HepG2 (cell line): ENCODE data around the gene RAB5B. TPM values are rescaled to one million over a fixed set of nuclear protein-coding genes. Genes with fewer than 3 reads are reported as not detected.
A peak's percentile ranks its signal among the peaks of the same experiment; 100 is the strongest.

ENCODE experiments used
- AKAP8 ChIP-seq: sonication (generic); formaldehyde crosslinking; IDR thresholded peaks from 2 replicates; pipeline ENCODE4 v1.5.1; 2020; ENCODE audit warnings: mild to moderate bottlenecking, missing genetic modification reagents
- BORCS8-MEF2B ChIP-seq: sonication (generic); formaldehyde crosslinking; IDR thresholded peaks from 2 replicates; pipeline ENCODE4 v1.8.0; 2022; ENCODE audit warnings: mild to moderate bottlenecking, missing genetic modification reagents
- ELF3 ChIP-seq: IDR thresholded peaks from 2 replicates; pipeline ENCODE4 v1.6.1; 2016; ENCODE audit warnings: missing genetic modification reagents, missing compliant biosample characterization
- EZH2 ChIP-seq: conservative IDR thresholded peaks from 2 replicates; pipeline ENCODE4 v1.6.1; 2012; ENCODE audit warnings: mild to moderate bottlenecking, low read depth, low read length, moderate library complexity
- FOXA3 ChIP-seq: IDR thresholded peaks from 2 replicates; pipeline ENCODE4 v1.6.1; 2016; ENCODE audit warnings: missing genetic modification reagents, missing compliant biosample characterization
- HNRNPK ChIP-seq: fragments of 200-400 bp; formaldehyde crosslinking; IDR thresholded peaks from 2 replicates; pipeline ENCODE4 v1.6.1; 2018; ENCODE audit warnings: low read length, low read depth, moderate library complexity, mild to moderate bottlenecking; ENCODE audit not compliant: poor library complexity, severe bottlenecking
- JUND ChIP-seq: sonication (generic); formaldehyde crosslinking; IDR thresholded peaks from 2 replicates; pipeline ENCODE4 v1.8.0; 2022; ENCODE audit warnings: mild to moderate bottlenecking, missing genetic modification reagents
- NFYC ChIP-seq: IDR thresholded peaks from 2 replicates; pipeline ENCODE4 v1.6.1; 2016; ENCODE audit warnings: missing genetic modification reagents, missing compliant biosample characterization
- PPARG ChIP-seq: conservative IDR thresholded peaks from 2 replicates; pipeline ENCODE4 v1.6.1; 2016; ENCODE audit warnings: missing biosample characterization, missing genetic modification reagents
- RARG ChIP-seq: sonication (generic); formaldehyde crosslinking; IDR thresholded peaks from 2 replicates; pipeline ENCODE4 v1.4.0; 2020; ENCODE audit warnings: low read depth, mild to moderate bottlenecking, missing genetic modification reagents
- SALL1 ChIP-seq: sonication (generic); formaldehyde crosslinking; IDR thresholded peaks from 2 replicates; pipeline ENCODE4 v1.8.0; 2022; ENCODE audit warnings: mild to moderate bottlenecking, missing genetic modification reagents
- TCF12 ChIP-seq, 2 experiments: fragments of 450-650 bp in 1 of 2; sonication (generic) in 1 of 2; formaldehyde crosslinking in 1 of 2; IDR thresholded peaks; 2 replicates each; pipeline versions ENCODE4 v1.6.1 to v1.8.0; 2017 to 2022; ENCODE audit warnings: antibody characterized with exemption in 1 of 2, mild to moderate bottlenecking in 1 of 2, missing genetic modification reagents in 1 of 2, moderate library complexity in 1 of 2
- ZNF292 ChIP-seq: sonication (generic); formaldehyde crosslinking; IDR thresholded peaks from 2 replicates; pipeline ENCODE4 v1.8.1; 2022; ENCODE audit warnings: mild to moderate bottlenecking, low read depth, missing genetic modification reagents, borderline replicate concordance
- ZNF382 ChIP-seq: sonication (generic); formaldehyde crosslinking; IDR thresholded peaks from 2 replicates; pipeline ENCODE4 v1.5.0; 2020; ENCODE audit warnings: missing genetic modification reagents, mild to moderate bottlenecking, borderline replicate concordance
- ZNF431 ChIP-seq: sonication (generic); formaldehyde crosslinking; IDR thresholded peaks from 2 replicates; pipeline ENCODE4 v1.9.0; 2022; ENCODE audit warnings: missing genetic modification reagents, low read depth, mild to moderate bottlenecking, borderline replicate concordance
- ZNF468 ChIP-seq: sonication (generic); formaldehyde crosslinking; IDR thresholded peaks from 2 replicates; pipeline ENCODE4 v1.8.0; 2022; ENCODE audit warnings: mild to moderate bottlenecking, moderate library complexity, missing genetic modification reagents
- ZNF672 ChIP-seq: sonication (generic); formaldehyde crosslinking; IDR thresholded peaks from 2 replicates; pipeline ENCODE4 v1.8.1; 2022; ENCODE audit warnings: missing genetic modification reagents
- ZNF720 ChIP-seq: sonication (generic); formaldehyde crosslinking; IDR thresholded peaks from 2 replicates; pipeline ENCODE4 v1.4.0; 2020; ENCODE audit warnings: missing genetic modification reagents
- ZNF788 ChIP-seq: sonication (generic); formaldehyde crosslinking; IDR thresholded peaks from 2 replicates; pipeline ENCODE4 v1.5.0; 2020; ENCODE audit warnings: mild to moderate bottlenecking, missing genetic modification reagents, borderline replicate concordance
- ZSCAN31 ChIP-seq: sonication (generic); formaldehyde crosslinking; IDR thresholded peaks from 2 replicates; pipeline ENCODE4 v1.5.0; 2020; ENCODE audit warnings: low read depth, mild to moderate bottlenecking, missing genetic modification reagents
- polyA plus RNA-seq, 8 experiments: library from polyadenylated mRNA; depleted of rRNA in 3 of 8; stranded (reverse) in 7 of 8; unstranded in 1 of 8; fragments of >200 nt; fragmentation: Illumina TruSeq in 4 of 8; extraction: Trizol in 4 of 8; gene quantifications; 2 replicates each; pipeline versions ENCODE4 v1.2.1 to v1.2.3, GENCODE V29; 2011 to 2016; ENCODE audit warnings: low read depth in 4 of 8, missing spikeins in 1 of 8, mixed read lengths in 1 of 8; ENCODE audit not compliant: insufficient read depth in 1 of 8
- total RNA-seq, 5 experiments: library from RNA; depleted of rRNA; stranded (reverse); fragments of >200 nt; fragmentation: Illumina TruSeq; extraction: Trizol; gene quantifications; 2 replicates each; pipeline ENCODE4 v1.2.3, GENCODE V29; 2016; ENCODE audit warnings: low read depth in 1 of 5
- TF ChIP-seq, protein P1 (sequence below): IDR thresholded peaks from 2 replicates; pipeline ENCODE4 v1.6.1; 2016; ENCODE audit warnings: missing genetic modification reagents, missing compliant biosample characterization
- TF ChIP-seq, protein P2 (sequence below): IDR thresholded peaks from 2 replicates; pipeline ENCODE4 v1.4.0; 2020; ENCODE audit warnings: mild to moderate bottlenecking, missing genetic modification reagents
- TF ChIP-seq, protein P3 (sequence below): sonication (generic); IDR thresholded peaks from 2 replicates; pipeline ENCODE4 v1.6.1; 2016; ENCODE audit warnings: low read depth, borderline replicate concordance

RAB5B gene
- total and polyA plus RNA-seq, 2 of the 13 experiments (the other 11 are each of a cell fraction or from before 2014, with no cell fraction given) = 26.0 to 68.3 TPM

DNA sequence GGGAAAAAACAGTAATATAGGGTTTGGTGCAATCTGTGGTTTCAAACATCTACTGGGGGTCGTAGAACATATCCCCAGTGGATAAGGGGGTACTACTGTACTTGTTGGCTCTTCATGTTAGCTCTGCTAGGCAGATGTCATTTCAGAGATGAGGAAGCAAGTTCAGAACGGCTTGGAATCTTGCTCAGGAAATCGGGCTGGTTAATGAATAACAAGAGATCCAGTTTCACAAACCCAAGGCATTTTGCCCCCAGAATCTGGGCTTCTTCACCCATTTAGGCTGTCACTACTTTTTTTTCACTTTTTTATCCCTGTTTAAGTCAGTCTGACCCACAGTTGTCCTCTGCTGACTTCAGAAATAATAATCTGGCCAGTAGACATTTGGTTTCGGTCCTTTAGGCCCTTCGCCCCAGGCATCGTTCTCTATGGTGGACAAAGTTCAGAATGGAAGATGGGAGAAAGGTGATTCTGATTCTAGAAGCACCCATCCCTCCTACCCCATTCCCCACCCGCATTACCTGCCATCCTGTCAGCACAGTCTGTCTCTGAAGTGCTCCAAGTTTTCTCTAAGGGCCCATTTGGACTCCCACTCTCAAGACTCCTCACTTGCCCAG is 27.7 kb downstream of the RAB5B start (continued):
- TF ChIP-seq, protein P1, sequence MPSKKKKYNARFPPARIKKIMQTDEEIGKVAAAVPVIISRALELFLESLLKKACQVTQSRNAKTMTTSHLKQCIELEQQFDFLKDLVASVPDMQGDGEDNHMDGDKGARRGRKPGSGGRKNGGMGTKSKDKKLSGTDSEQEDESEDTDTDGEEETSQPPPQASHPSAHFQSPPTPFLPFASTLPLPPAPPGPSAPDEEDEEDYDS (CRISPR knock-in tag) = 0 out of 2 replicates have a peak, but pooled peaks have one; percentile 26
- TF ChIP-seq EZH2 = no peak
- TF ChIP-seq PPARG (CRISPR knock-in tag) = peak; percentile 40; the same call in 1 of the 2 replicates
- no peak for TF ChIP-seq ZNF382 (CRISPR knock-in tag)
- TF ChIP-seq JUND (CRISPR knock-in tag) = no peak
- TF ChIP-seq, protein P2, sequence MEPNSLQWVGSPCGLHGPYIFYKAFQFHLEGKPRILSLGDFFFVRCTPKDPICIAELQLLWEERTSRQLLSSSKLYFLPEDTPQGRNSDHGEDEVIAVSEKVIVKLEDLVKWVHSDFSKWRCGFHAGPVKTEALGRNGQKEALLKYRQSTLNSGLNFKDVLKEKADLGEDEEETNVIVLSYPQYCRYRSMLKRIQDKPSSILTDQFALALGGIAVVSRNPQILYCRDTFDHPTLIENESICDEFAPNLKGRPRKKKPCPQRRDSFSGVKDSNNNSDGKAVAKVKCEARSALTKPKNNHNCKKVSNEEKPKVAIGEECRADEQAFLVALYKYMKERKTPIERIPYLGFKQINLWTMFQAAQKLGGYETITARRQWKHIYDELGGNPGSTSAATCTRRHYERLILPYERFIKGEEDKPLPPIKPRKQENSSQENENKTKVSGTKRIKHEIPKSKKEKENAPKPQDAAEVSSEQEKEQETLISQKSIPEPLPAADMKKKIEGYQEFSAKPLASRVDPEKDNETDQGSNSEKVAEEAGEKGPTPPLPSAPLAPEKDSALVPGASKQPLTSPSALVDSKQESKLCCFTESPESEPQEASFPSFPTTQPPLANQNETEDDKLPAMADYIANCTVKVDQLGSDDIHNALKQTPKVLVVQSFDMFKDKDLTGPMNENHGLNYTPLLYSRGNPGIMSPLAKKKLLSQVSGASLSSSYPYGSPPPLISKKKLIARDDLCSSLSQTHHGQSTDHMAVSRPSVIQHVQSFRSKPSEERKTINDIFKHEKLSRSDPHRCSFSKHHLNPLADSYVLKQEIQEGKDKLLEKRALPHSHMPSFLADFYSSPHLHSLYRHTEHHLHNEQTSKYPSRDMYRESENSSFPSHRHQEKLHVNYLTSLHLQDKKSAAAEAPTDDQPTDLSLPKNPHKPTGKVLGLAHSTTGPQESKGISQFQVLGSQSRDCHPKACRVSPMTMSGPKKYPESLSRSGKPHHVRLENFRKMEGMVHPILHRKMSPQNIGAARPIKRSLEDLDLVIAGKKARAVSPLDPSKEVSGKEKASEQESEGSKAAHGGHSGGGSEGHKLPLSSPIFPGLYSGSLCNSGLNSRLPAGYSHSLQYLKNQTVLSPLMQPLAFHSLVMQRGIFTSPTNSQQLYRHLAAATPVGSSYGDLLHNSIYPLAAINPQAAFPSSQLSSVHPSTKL (CRISPR knock-in tag) = peak; percentile 24; the same call in 1 of the 2 replicates
- TF ChIP-seq RARG (CRISPR knock-in tag) = no peak
- no peak for TF ChIP-seq AKAP8
- TF ChIP-seq ZNF431 = no peak
- TF ChIP-seq, protein P3, sequence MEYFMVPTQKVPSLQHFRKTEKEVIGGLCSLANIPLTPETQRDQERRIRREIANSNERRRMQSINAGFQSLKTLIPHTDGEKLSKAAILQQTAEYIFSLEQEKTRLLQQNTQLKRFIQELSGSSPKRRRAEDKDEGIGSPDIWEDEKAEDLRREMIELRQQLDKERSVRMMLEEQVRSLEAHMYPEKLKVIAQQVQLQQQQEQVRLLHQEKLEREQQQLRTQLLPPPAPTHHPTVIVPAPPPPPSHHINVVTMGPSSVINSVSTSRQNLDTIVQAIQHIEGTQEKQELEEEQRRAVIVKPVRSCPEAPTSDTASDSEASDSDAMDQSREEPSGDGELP = no peak
- no peak for TF ChIP-seq ZNF468 (CRISPR knock-in tag)
- TF ChIP-seq ZNF788 = no peak
- TF ChIP-seq ZNF672 (CRISPR knock-in tag) = no peak
- no peak for TF ChIP-seq TCF12 (IDR thresholded peaks at IDR 0.05)
- TF ChIP-seq TCF12 (CRISPR knock-in tag; IDR thresholded peaks at IDR 0.05) = no peak
- TF ChIP-seq ZSCAN31 (CRISPR knock-in tag) = no peak
- TF ChIP-seq NFYC (CRISPR knock-in tag) = no peak
- TF ChIP-seq ELF3 (CRISPR knock-in tag) = peak; percentile 46; the same call in 1 of the 2 replicates
- no peak for TF ChIP-seq SALL1 (CRISPR knock-in tag)
- no peak for TF ChIP-seq BORCS8-MEF2B (CRISPR knock-in tag)
- TF ChIP-seq FOXA3 (CRISPR knock-in tag) = 0 out of 2 replicates have a peak, but pooled peaks have one; percentile 19
- TF ChIP-seq HNRNPK = no peak
- TF ChIP-seq ZNF720 = no peak
- TF ChIP-seq ZNF292 (CRISPR knock-in tag) = no peak
